ENCODE measurements around the gene SLX9. TPM values are rescaled to one million over a fixed set of nuclear protein-coding genes. Genes with fewer than 3 reads are reported as not detected.
A peak's percentile ranks its signal among the peaks of the same experiment; 100 is the strongest.

SLX9 gene
- total RNA-seq, 1 experiment from 2014 or later: 31.6 TPM

- Histone ChIP-seq H3K4me3 (no peak overlapping the region), H3K27me3 (replicated peaks) (no peaks in the 10 kb centered on the region), H3K27ac (no peak overlapping the region), H3K4me1 (replicated peaks) (no peaks in the 10 kb centered on the region), H3K9me3 (replicated peaks) (no peaks in the 10 kb centered on the region), H3K36me3 (peaks cover 82% of the 10 kb centered on the region)
- no peak for DNase-seq (ENCODE audit: low read depth in 1 of 2, low spot score in 2 of 2)
These were observed 16.0 kb downstream of the SLX9 start for GRCh38 chr21:44955798-44956175.

DNA sequence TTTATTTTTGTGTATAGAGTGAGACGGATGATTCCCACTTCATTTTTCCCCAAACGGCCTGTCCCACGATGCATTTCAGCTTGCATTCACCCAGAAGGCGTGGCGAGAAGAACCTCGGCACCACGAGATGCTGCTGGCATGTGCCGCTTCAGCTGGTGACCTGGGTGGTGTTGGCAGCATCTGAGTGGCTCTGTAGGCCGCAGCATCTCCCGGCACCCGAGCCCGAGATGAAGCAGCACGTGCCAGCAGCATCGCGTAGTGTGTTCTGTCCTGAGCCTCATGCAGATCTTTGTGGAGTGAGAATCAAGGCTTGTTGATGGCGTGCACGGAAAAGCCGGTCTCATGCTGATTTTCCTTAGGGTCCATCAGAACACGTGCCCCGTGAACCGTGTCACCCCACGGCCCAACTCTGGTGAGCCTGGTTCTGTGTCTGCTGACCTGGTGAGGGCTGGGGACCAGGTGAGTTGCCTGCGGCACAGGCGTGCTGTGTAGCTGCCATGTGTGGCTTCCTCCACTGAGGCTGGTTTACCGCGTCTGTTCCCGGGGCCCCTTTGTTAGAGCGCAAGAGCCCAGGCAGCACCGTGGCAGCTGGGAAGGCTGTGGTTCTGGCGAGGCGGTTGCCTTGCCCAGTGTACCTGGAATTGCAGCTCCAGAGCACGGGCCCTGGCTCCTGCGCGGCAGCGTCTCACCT, 16.7 kb downstream of the SLX9 start:
- H3K4me3 ChIP-seq: no peak overlapping the region
- peaks cover 82% of the 10 kb centered on the region for H3K36me3 ChIP-seq
- no peak overlapping the region for H3K27ac ChIP-seq
- no peaks in the 10 kb centered on the region for H3K27me3 ChIP-seq (replicated peaks)
- no peak for DNase-seq (ENCODE audit: low read depth in 1 of 2, low spot score in 2 of 2)
- peaks cover 4% of the 10 kb centered on the region; the same call in 1 of the 2 replicates for H3K4me1 ChIP-seq (replicated peaks)
- H3K9me3 ChIP-seq (replicated peaks): no peaks in the 10 kb centered on the region

GRCh38 chr21:44957047-44957831, 17.4 kb downstream of the SLX9 start:
- no peaks in the 10 kb centered on the region for H3K27me3 ChIP-seq (replicated peaks)
- no peak overlapping the region for H3K27ac ChIP-seq
- H3K4me1 ChIP-seq (replicated peaks): peaks cover 11% of the 10 kb centered on the region
- no peaks in the 10 kb centered on the region for H3K9me3 ChIP-seq (replicated peaks)
- H3K4me3 ChIP-seq: no peak overlapping the region
- peaks cover 77% of the 10 kb centered on the region for H3K36me3 ChIP-seq
- no peak for DNase-seq (ENCODE audit: low read depth in 1 of 2, low spot score in 2 of 2)

- no peak overlapping the region for H3K27ac ChIP-seq
- H3K36me3 ChIP-seq: peaks cover 70% of the 10 kb centered on the region
- no peaks in the 10 kb centered on the region for H3K9me3 ChIP-seq (replicated peaks)
- H3K27me3 ChIP-seq (replicated peaks): no peaks in the 10 kb centered on the region
- peaks cover 19% of the 10 kb centered on the region for H3K4me1 ChIP-seq (replicated peaks)
- no peak overlapping the region for H3K4me3 ChIP-seq
- no peak for DNase-seq (ENCODE audit: low read depth in 1 of 2, low spot score in 2 of 2)
These were observed 18.1 kb downstream of the SLX9 start for GRCh38 chr21:44957901-44958451.

DNA sequence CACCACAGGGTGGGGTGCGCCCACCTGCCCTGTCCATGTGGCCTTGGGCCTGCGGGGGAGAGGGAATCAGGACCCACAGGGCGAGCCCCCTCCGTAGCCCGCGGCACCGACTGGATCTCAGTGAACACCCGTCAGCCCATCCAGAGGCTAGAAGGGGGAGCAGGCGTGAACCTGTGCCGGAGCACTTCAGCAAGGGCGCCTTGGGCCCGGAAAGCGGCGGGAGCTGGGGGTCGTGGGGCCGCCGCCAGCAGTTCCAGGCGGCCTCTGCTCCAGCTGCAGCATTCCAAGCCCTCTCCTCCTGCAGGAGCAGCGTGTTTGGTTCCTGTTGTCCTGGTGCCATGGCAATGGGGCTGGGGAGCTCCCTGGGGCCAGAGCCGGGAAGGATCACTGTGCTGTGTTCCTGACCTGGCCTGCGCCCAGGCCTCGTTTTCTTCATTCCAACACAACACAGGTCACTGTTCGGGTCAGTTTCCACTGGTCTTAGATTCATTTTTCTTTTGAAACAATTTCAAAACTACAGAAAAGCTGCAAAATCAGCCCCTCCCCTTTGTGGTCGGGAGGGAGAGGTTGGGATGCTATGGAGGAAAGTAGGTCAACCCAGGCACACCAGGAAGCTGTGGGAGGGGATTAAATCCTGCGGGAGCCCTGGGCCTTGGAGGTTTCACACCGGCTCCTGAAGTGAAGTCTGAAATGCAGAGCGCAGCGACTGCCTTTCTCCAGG, 18.8 kb downstream of the SLX9 start:
- no peaks in the 10 kb centered on the region for H3K27me3 ChIP-seq (replicated peaks)
- no peaks in the 10 kb centered on the region for H3K9me3 ChIP-seq (replicated peaks)
- peaks cover 67% of the 10 kb centered on the region for H3K36me3 ChIP-seq
- peaks cover 25% of the 10 kb centered on the region for H3K4me1 ChIP-seq (replicated peaks)
- DNase-seq (ENCODE audit: low read depth in 1 of 2, low spot score in 2 of 2): no peak
- no peak overlapping the region for H3K27ac ChIP-seq
- no peak overlapping the region for H3K4me3 ChIP-seq

DNA sequence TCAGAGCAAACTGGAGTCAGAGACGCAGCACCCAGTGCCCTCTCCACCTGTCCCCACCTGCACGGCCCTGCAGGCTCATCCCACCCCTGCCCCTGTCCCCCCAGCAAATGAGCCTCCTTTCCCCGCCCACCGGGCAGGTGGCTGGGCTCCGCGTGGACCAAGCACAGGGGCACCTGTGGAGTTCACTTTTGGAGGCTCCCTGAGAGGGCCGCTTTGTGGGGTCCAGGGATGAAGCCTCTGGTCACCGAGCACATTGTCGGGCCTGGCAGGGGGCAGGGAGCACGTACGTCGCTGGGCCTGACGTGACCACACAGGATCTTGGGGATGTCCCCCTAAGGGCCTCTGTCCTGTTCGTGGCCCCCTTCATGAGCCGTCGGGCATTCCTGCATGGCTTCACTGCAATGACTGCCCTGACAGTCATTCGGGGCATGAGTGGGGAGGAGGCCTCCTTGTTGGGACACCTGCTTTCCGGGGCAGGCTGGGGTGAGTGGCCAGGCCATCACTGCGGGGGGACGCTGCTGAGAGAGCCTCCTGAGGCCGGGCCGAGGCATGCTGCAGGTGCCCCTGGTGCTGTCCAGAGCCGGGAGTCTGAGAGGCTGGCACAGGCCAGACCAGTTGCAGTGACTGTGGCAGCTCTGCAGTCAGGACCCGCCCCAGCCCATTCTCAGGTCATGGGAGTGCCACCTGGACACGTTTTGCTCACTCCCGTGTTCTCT, 19.7 kb downstream of the SLX9 start:
- Histone ChIP-seq H3K27ac (no peak overlapping the region), H3K36me3 (peaks cover 64% of the 10 kb centered on the region), H3K4me1 (replicated peaks) (peaks cover 27% of the 10 kb centered on the region)

GRCh38 chr21:44960141-44961092, 20.6 kb downstream of the SLX9 start:
- Histone ChIP-seq H3K9me3 (replicated peaks) (no peaks in the 10 kb centered on the region), H3K27me3 (replicated peaks) (no peaks in the 10 kb centered on the region), H3K36me3 (peaks cover 66% of the 10 kb centered on the region)

More for the DNA sequence above, 19.7 kb downstream of the SLX9 start:
- Histone ChIP-seq H3K27me3 (replicated peaks) (no peaks in the 10 kb centered on the region), H3K9me3 (replicated peaks) (no peaks in the 10 kb centered on the region), H3K4me3 (no peak overlapping the region)
- DNase-seq (ENCODE audit: low read depth in 1 of 2, low spot score in 2 of 2): no peak

DNA sequence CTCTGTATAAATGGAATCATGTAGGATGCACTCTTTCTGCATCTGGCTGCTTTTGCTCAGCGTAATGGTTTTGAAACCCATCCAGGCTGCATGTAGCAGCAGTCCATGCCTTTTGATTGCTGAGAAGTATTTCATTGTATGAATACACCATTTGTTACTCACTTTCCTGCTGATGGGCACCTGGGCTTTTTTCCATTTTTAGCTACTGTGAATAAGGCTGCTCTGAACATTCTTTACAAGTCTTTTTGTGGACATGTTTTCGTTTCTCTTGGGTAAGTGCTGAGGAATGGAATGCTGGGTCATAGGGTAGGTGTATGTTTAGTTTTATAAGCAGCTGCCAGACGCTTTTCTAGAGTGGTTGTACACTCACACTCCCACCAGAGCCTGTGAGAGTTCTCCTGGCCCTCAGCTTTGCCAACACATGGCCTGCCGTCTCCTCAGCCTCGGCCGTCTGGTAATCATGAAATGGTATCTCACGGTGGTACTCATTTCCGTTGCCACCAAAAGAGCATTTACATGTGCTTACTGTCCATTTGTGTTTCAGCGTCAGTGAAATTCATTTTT, 22.7 kb downstream of the SLX9 start:
- Histone ChIP-seq H3K27me3 (replicated peaks) (no peaks in the 10 kb centered on the region), H3K4me1 (replicated peaks) (peaks cover 27% of the 10 kb centered on the region), H3K4me3 (no peak overlapping the region), H3K36me3 (peaks cover 59% of the 10 kb centered on the region), H3K27ac (peak overlapping the region; percentile 73), H3K9me3 (replicated peaks) (no peaks in the 10 kb centered on the region)
- DNase-seq (ENCODE audit: low read depth in 1 of 2, low spot score in 2 of 2): peak; percentile 88 to 90

More at GRCh38 chr21:44960141-44961092, 20.6 kb downstream of the SLX9 start:
- H3K4me1 ChIP-seq (replicated peaks): peaks cover 27% of the 10 kb centered on the region
- no peak overlapping the region for H3K4me3 ChIP-seq
- H3K27ac ChIP-seq: no peak overlapping the region
- DNase-seq (ENCODE audit: low read depth in 1 of 2, low spot score in 2 of 2): no peak

DNA sequence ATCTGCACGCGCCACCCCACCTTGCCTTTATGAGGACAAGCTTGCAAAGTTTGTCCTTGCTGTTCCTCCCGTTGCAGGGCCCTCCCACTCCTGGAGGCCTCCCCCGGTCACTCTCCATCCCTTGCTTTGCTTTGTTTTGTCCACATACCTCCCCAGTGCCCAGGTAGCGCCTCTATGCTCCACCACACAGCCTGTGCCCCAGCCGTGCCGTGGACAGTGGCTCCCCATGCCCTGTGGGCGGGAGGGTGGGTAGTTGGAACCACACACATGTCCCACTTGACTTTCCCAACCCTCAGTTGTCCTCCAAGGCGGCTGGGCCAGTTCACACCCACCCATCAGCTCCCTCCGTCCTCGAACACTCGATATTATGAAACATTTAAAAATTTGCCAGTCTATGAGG, 24.6 kb downstream of the SLX9 start:
- H3K27me3 ChIP-seq (replicated peaks): no peaks in the 10 kb centered on the region
- peaks cover 57% of the 10 kb centered on the region for H3K36me3 ChIP-seq
- no peak for DNase-seq (ENCODE audit: low read depth in 1 of 2, low spot score in 2 of 2)
- H3K27ac ChIP-seq: no peak overlapping the region
- H3K9me3 ChIP-seq (replicated peaks): no peaks in the 10 kb centered on the region
- peaks cover 31% of the 10 kb centered on the region for H3K4me1 ChIP-seq (replicated peaks)
- H3K4me3 ChIP-seq: no peak overlapping the region

GRCh38 chr21:44965251-44966022, 25.6 kb downstream of the SLX9 start:
- Histone ChIP-seq H3K27me3 (replicated peaks) (no peaks in the 10 kb centered on the region), H3K9me3 (replicated peaks) (no peaks in the 10 kb centered on the region), H3K27ac (no peak overlapping the region), H3K4me3 (no peak overlapping the region), H3K36me3 (peaks cover 53% of the 10 kb centered on the region), H3K4me1 (replicated peaks) (peaks cover 42% of the 10 kb centered on the region)
- DNase-seq (ENCODE audit: low read depth in 1 of 2, low spot score in 2 of 2): no peak

DNA sequence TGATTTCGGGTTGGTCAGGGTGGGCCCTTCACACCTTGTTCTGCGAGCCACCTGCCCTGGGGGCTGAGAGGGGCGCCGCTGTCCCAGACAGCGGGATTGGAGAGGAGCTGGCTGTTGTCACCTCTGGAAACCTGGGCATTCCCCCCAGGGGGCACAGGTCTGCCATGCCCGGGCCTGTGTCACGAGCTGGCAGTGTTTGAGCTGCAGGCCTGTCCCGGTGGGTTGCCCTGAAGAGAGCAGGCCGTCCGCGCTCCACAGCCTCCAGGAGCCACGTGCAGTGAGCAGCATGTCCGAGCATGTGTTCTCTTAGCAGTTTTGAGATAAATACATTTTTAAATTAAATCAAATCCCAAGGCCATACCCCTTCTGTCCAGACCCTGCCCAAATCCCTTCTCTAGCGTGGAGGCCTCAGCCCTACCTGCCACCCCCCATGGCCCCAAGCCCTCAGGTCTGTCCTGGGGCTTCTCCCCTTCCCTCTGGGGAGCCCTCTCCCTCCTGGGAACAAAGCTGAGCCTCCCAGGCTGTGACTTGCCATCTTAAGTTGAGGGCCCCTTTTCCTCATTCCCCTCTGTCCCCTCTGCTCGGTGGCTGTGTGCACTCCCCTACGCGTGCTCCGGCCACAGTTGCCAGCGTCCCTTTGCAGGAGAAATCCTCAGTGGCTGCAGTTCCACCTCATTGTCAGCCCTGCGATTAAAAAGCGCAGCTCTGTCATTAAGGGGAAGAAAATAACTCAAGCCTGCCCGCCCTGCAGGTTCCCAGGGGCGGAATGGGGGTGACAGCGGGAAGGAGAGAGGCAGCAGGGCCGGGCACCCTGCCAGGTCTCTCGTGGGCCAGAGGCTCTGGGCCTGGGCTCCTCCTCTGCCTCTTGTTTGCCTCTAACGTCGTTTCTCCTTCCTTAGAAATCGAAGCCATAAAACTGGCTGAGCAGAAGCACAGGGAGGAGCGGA, 26.6 kb downstream of the SLX9 start:
- no peak overlapping the region for H3K27ac ChIP-seq
- H3K36me3 ChIP-seq: peaks cover 52% of the 10 kb centered on the region
- no peaks in the 10 kb centered on the region for H3K27me3 ChIP-seq (replicated peaks)
- no peak overlapping the region for H3K4me3 ChIP-seq
- no peak for DNase-seq (ENCODE audit: low read depth in 1 of 2, low spot score in 2 of 2)
- peaks cover 44% of the 10 kb centered on the region for H3K4me1 ChIP-seq (replicated peaks)
- no peaks in the 10 kb centered on the region for H3K9me3 ChIP-seq (replicated peaks)

Measured in SJSA1 (cell line).